ENCODE results near the gene C6orf47.
A peak's percentile ranks its signal among the peaks of the same experiment; 100 is the strongest.

C6orf47 gene

DNA sequence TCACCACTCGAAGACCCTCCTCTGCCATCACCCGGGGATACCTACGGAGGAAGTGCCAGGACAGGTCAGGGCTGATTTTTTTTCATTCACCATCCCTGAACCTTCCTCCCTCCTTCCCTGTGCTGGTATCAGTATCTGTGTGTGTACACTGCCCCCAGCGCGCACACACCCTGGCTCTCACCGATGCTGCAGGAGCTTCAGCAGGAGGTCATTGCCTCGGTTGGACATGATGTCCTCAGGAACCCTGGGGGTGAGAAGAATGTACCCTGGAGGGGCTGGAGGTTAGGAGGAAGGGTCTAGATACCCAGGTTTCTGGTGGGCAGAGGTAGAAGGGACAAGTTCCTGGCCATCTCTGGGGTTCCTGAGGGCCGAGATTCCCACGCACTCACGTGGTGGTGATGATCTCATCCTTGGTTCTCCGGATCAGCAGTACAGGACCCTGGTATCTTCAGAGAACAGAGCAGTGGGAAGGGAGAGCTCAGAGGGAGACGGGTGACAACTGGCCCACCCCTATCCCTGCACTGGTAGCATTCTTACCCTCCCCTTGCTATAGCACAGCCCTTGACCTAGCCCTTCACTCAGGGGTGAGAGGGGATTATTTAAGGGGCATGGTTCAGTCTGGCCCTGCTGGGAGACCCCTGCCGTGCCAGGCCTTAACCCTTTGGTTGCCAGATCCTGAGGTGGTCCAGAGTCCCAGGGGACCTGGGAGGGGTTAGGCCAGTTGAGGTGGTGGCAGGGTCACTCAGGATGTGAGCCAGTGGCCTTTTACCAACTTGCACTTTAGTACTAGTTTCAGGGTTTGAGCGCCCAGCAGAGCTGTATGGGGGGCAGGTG is 27.5 kb upstream of the C6orf47 start:
- no peak for DNase-seq (ENCODE audit: low read depth)

DNA sequence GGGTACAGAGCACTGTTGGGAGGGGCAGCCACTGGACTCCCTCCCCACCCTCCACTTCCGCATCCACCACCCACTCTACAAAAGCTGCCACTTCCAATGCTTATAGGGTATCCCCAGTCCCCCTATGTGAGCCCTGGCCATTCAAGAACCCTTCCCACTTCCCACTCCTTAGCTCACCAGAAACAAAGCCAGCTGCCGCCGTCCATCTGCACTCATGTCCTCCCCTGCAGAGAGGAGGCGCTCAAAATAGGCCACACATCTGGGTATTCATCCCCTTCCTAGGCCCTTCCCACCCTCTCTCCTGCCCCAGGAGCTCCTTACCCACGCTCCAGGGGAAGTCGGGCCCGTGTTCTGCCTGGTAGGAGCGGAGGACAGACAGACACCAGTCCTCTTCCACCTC is 26.7 kb upstream of the C6orf47 start:
- DNase-seq (ENCODE audit: low read depth) = no peak

DNA sequence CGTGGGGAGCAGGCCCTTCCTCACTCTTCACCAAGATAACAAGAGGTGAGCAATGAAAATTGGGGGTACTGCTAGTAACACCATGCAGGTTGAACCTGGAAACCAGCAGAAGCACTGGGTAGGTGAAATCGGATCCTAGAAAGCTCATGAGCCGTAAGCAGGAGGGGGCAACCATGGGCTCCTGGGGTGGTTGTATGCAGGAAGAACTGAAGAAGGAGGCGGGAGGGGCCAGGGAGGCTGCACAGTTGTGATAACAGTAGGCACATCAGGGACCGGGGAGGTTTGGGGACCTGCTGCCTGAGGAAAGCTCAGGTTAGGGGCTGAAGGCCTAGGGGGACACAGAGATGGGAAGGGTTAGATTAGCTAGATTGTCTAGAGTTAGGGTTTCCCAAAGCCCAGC is 25.9 kb upstream of the C6orf47 start:
- DNase-seq (ENCODE audit: low read depth) = no peak

DNA sequence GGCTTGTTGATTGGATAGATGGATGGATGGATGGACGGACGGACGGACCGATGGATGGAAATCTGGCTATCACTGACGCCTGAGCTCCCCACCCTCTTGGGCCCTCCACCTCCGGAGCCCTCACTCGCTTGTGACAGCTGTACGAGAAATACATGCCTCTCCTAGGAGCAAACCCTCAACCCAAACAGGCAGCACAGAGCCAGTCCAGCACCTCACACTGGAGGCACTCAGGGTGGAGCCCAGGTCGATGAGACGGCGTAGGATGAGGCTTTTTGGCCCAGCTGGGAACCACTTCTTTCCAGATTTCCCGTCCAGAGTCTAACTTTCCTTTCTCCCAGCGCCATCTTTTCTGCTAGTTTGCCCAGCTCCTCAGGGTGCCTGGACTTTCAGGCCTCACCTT is 23.0 kb upstream of the C6orf47 start:
- no peak for DNase-seq (ENCODE audit: low read depth)

DNA sequence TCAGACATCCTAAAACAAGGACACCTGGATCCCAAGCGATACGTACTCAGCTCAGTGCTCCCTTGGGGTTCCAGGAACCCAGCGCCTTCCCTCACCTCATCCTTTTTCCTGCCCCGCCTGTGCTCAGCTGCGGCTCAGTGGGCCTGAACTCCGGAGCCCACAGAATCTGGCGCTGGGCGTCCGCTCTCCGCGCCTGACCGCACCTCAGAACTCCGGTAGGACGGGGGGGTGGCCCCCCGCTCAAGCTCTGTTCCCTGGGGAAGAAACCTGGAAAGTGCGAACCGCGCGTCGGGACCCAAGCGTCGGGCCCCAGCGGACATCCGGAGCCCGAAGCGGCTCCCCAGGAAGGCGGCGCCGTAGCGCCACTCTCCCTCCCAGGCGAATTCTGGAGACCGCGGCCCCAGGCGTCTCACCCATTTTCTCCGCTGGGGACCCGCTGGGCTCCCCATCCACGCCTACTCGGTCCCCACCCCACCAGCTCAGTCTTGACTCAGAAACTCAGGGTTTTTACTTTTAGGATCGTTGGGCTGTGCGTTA is 20.6 kb upstream of the C6orf47 start:
- DNase-seq (ENCODE audit: low read depth) = peak; percentile 31

DNA sequence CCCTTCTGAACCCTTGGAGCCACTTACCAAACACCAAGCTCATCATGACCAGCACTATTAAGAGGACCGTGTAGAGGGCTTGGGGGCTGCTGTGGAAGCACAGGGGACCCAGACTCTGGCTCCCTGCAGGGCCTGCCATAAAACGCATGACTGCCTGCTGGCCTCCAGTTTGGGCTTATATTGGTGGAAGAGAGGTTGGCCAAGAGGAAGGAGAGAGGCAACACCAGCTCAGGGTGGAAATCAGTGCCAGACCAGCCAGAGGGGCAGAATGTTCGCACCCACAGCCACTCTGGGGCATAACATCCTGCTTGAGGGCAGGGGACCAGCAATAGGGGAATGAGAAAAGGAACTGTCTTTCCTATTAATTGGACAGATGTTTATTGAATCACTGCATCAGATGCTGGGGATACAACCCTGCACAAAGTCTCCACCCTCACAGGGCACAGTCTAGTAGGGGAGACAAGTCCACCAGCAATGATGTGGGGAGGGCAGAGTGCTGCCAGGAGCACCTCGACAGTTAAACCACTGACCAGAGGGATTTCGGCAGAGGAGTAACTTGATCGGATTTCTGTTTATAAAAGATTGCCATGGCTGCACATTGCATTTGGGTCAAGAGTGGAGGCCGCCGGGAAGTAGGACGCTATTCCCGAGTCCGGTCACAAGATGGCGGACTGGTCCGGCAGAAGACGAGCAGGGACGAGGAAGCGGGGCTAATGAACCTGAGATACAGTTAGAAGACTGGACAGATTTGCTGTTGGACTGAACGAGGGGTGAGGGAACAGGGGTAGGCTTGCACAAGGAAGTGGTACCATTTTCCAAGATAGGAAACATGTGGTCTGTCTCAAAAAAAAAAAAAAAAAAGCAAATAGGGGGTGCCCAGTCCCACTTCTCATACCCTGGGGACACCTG is 19.9 kb upstream of the C6orf47 start, which contains the start of gene LY6G5C:
Gene LY6G5C (minus strand): TSS at position 842 of the 909 bp plus-strand sequence. CDS start 694 bp downstream, at position 148.
- peak; percentile 95 for DNase-seq (ENCODE audit: low read depth)

DNA sequence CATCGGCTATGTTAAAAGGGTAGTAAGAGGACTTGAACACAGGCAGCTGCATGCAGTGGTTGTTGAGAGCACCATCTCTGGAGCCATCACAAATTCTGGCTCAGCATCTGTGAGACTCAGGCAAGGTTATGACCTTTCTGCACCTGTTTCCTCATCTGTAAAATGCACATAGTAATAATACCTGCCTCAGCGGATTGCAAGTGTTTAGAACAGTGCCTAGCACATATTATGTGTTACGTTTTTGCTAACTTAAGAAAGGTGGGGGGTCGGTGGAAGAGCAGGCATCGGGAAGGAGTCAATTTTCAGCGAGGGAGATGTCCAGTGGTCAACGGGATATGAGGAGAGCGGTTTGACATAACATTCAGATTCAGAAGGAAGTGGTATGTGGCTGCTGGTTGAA is 17.4 kb upstream of the C6orf47 start:
- DNase-seq (ENCODE audit: low read depth) = no peak

DNA sequence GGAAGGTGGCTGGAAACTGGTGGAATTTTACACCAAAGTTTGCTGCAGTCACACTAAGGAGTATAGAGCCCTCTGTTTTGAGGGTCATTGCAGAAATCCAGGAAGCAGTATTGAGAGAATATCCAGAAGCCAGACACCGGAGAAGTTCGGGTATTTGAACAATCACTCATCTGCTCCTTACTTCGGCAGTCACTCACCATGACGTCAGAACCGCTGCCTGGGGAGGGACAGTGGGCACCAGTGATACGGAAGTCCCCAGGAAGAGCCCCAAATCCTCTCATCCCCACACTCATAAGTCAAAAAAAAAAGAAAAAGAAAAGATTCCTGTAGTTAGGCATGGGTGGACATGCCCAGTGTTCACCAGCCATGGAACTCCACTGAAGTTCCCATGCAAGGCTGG is 16.3 kb upstream of the C6orf47 start:
- DNase-seq (ENCODE audit: low read depth) = no peak

DNA sequence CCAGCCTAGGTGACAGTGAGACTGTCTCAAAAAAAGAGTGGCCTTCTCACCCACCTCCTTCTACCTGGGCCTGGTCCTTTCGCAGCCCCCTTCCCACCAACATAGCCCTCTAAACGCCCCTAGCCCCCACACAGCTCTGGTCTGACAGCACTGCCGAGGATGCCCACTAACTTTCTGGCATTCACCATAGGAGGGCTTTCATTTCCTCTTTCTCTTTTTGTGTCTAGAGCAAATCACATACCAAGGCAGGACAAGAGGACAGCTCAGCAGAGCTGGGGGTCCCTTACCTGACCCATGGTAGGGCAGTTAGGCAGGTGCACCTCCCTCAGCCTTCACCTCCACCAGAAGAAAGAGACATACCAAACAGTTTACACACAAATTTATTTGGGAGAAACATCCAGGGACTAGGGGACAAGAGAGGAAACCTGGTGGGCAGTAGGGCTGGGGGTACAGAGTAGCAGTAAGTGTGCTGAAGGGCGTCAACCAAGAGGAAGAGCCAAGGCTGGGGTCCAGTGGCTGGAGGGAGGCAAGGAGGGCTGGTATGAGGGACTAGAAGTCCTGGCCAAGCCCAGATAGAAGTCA is 15.8 kb upstream of the C6orf47 start:
- no peak for DNase-seq (ENCODE audit: low read depth)

DNA sequence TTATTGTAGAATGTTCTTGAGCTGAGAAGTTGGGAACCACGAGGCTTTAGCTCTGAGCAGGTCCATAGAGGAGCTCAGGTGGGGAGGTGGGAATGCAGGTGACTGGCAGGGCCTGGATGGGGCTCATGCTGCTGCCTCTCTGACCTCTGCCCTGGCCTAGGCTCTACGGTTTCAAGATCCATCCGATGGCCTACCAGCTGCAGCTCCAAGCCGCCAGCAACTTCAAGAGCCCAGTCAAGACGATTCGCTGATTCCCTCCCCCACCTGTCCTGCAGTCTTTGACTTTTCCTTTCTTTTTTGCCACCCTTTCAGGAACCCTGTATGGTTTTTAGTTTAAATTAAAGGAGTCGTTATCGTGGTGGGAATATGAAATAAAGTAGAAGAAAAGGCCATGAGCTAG is 9.1 kb upstream of the C6orf47 start, which contains the start of gene LY6G5B:
Gene LY6G5B (plus strand): TSS at position 301 of the 400 bp plus-strand sequence. CDS start 975 bp downstream, outside the sequence.
- no peak for DNase-seq (ENCODE audit: low read depth)

DNA sequence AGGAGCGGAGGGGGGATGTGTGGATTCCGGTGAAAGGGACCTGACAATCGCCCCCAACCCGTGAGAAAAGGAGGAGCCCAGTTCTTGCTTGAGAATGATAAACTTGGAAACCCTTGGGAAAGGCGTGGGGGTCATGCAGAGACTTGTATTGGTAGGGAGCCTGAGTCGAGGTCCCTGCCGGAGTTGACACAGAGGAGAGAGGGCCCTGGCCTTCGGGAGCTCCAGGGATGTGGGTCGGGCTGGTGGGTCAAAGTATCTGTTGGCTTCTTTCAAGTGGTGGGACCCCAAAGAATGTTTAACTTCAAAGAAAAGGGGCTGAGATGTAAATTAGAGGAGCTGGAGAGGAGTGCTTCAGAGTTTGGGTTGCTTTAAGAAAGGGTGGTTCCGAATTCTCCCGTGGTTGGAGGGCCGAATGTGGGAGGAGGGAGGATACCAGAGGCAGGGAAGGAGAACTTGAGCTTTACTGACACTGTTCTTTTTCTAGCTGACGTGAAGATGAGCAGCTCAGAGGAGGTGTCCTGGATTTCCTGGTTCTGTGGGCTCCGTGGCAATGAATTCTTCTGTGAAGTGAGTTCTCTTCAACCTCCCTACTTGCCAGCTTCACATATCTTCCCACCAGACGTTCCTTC is 5.9 kb upstream of the C6orf47 start:
- no peak for DNase-seq (ENCODE audit: low read depth)

DNA sequence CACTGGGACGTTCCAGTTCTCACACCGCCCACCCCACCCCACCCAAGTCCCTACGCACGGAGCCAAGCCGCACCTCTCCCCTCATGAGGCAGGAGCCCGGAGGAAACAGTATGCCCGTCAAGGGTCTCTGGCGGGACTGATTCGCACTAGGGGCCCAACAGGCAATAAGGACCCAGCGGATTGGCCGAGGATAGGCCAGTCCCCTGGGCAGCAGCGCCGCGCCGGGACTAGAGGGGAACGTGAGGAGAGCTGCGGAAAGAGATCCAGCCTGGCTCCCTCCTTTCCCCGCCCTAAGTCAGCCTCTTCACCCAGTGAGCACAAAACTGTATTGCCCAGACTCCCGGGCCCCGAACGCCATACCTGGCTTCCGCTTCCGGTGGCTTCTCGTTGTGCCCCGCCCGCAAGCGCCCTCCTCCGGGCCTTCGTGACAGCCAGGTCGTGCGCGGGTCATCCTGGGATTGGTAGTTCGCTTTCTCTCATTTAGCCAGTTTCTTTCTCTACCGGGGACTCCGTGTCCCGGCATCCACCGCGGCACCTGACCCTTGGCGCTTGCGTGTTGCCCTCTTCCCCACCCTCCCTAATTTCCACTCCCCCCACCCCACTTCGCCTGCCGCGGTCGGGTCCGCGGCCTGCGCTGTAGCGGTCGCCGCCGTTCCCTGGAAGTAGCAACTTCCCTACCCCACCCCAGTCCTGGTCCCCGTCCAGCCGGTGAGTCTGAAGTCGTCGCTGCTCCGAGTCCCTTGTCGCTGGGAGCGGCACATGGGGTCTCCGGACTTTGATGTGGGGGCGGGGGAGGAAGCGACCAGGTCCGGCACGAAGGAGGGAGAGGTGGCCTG is 5.1 kb upstream of the C6orf47 start, which contains the start of gene CSNK2B:
Gene CSNK2B (plus strand): TSS at position 580 of the 836 bp plus-strand sequence. CDS start 752 bp downstream, outside the sequence.
- DNase-seq (ENCODE audit: low read depth) = peak; percentile 96

DNA sequence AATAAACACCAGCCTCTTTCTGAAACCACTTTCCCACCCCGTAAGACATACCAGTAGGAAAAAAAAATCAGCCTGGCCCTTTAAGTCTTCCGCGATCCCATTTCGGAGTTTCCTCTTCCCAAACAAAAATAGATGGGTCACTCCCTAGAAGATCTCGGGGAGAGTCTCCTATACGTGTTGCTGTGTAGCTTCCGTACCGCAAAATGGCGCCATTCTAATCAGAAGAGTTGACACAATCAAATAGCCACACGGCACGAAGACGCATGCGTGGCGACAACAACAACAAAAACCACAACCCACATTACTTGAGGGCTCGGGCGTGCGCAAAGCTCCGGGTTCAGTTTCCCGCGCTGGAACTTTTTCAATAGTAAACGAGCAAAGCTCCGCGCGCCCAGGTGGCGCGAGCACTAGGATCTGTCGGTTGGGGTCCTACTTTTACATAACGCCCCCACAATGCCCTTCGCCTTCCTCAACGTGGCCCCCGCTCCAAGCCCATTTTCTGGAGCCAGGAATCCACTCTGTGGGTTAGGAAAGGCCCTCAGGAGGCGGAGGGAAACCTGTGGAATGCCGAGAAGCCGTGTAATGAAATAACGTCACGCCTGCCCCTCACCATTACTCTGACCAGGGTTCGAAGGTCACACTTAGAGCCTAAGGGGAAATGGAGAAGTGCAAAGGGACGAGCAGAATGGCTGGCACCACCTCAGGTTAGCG is 4.4 kb upstream of the C6orf47 start, which contains the start of gene GPANK1:
Gene GPANK1 (minus strand): TSS at position 208 of the 711 bp plus-strand sequence. CDS start 519 bp downstream, outside the sequence.
- peak; percentile 95 for DNase-seq (ENCODE audit: low read depth)

DNA sequence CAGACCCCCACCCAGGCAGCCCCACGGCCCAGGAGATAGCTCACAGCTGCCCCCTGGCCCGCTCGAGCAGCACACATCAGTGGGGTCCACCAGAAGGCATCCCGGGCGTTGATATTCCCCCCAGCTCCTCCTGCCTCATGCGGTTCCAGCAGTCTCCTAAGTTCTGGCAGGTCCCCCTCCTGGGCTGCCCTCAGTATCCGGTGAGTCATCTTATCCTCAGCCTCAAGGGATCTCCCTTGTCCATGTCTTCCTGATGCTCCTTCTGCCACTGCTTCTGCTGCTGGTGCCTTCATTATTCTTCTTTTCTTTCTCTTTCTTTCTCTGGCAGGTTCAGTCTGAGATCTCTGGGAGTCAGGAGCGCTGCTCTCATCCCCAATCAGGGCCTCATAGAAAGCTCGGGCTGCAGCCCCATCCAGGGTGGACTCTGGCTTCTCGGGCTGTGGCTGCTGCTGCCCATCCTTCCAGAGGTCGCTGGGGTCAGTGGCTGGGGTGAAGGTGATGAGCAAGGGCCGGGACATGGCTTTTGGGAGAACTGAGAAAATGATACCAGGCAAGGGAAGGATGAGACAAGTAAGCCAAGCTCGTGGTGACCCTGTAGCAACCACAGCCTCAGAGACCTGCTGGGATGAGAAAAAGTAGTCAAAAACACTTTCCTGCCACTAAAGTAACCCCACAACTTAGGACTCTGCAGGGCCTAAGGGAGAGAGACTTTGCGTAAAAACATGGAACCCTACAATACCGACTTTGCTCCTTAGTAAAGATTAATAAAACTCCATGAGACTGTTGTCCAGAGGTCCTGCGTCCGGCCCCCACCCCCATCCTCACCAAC is 3.6 kb upstream of the C6orf47 start:
- peak; percentile 70 for DNase-seq (ENCODE audit: low read depth)

DNA sequence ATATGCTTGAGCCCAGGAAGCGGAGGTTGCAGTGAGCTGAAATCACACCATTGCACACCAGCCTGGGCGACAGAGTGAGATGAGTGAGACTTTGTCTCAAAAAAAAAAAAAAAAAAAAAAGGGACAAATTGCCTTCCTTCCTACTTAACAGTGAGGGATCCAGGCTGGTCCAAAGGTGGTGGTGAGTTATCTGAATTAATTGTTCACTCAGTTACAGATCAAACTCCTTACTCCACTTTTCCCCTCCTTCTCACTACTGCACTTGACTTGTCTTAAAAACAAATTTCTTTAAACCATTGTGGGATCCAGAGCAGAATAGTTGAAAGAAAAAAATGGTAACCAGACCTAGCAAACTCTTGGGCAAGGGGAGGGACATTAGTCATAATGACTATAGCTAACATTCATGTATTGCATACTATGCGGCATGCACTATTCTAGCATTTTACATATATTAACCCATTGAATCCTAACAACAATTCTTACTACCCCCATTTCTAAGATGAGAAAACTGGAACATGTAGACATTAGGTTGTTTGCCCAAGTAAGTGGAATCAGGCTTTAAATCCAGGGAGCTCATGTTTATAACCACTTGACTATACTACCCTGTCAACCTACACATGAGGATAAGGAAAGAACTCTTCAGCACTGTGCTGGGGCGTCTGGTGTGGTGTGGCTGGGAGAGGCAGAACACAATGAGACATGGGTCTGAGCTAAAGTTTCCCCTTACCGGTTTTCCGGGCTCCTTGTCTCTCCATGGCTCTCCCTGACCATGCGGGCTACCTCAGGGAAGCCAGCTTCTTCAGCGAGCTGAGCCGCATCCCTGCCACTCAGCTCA is 2.8 kb upstream of the C6orf47 start:
- peak; percentile 42 for DNase-seq (ENCODE audit: low read depth)

DNA sequence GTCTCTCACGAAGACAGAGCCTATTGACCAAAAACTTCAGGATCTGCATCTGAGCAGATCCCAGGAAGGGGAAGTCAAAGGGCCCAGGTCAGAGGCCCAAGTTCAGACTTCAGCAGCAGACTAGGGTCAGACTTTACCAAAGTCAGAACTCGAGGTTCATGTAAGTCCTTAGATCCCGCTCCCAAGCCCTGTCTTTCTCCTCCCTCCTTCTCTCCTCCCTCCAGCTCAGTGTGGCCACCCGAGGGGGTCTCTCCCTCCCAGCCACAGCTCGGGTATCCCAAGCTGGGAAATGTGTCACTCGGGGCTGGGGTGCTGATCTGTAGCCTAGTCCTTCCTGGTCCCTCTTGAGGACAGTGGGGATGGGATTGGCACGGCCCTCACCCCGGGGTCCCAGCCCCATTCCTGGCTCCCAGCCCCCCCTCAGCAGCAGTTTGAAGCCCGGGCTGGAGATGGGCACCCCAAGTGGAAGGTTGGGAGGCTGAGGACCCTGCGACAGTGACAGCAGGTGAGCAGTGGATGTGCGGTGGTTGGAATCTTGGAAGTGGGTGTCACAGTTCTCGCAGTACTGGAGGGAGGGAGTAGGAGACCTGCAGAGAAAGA is 1.6 kb upstream of the C6orf47 start:
- DNase-seq (ENCODE audit: low read depth) = no peak

Measured in fibroblast of gingiva (primary cell).